OCI-LY1 (cell line): ENCODE results near the gene FAM89B.

Source experiments
- EZH2 ChIP-seq: fragments of 200-600 bp; sonication (generic), shearing (Covaris generic); IDR thresholded peaks from 2 replicates; pipeline ENCODE4 v1.8.0; 2017; ENCODE audit warnings: borderline replicate concordance, mixed run types, mild to moderate bottlenecking, antibody characterized with exemption, low read length, moderate library complexity, mixed read lengths
- TF ChIP-seq, protein P1 (sequence below): fragments of 200-600 bp; sonication (generic), shearing (Covaris generic); IDR thresholded peaks from 2 replicates; pipeline ENCODE4 v1.5.1; 2017; ENCODE audit warnings: mild to moderate bottlenecking, antibody characterized with exemption, low read length, moderate library complexity, mixed read lengths

DNA sequence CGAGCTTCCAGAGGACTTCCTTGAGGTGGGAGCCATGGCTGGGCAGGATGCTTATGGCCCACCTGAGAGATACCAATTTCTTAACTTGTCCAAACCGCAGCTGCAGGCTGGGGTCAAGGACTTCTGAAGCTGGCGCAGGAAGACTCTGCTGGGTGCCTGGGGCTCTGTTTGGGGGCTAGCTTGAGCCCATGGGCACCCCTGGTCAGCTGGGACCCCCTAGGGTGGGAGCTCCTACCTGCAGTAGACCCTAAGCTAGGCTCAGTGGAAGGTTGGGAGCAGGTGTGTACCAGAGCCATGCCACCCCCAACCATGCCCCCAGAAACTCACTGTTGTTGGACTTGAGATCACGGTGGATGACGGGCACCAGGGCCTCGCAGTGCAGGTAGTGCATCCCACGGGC, 40.4 kb downstream of the FAM89B start:
- TF ChIP-seq, protein P1, sequence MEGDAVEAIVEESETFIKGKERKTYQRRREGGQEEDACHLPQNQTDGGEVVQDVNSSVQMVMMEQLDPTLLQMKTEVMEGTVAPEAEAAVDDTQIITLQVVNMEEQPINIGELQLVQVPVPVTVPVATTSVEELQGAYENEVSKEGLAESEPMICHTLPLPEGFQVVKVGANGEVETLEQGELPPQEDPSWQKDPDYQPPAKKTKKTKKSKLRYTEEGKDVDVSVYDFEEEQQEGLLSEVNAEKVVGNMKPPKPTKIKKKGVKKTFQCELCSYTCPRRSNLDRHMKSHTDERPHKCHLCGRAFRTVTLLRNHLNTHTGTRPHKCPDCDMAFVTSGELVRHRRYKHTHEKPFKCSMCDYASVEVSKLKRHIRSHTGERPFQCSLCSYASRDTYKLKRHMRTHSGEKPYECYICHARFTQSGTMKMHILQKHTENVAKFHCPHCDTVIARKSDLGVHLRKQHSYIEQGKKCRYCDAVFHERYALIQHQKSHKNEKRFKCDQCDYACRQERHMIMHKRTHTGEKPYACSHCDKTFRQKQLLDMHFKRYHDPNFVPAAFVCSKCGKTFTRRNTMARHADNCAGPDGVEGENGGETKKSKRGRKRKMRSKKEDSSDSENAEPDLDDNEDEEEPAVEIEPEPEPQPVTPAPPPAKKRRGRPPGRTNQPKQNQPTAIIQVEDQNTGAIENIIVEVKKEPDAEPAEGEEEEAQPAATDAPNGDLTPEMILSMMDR = no peak
- TF ChIP-seq EZH2 = no peak
